GM12878 (cell line): ENCODE data around the gene IL6R.

Experiments
- CTCF ChIP-seq, 3 experiments: IDR thresholded peaks in 2 of 3; conservative IDR thresholded peaks in 1 of 3; 2 replicates each; pipeline ENCODE4 v1.5.1; 2011; ENCODE audit warnings: low read depth in 3 of 3, low read length in 3 of 3, mild to moderate bottlenecking in 3 of 3, control low read depth in 2 of 3, moderate library complexity in 2 of 3, inconsistent platforms in 1 of 3, mixed read lengths in 1 of 3; ENCODE audit not compliant: control insufficient read depth in 2 of 3, insufficient read depth in 1 of 3; ENCODE audit errors: extremely low read depth in 1 of 3
- ELK1 ChIP-seq: IDR thresholded peaks from 2 replicates; pipeline ENCODE4 v1.6.1; 2012; ENCODE audit warnings: low read depth, low read length, improper control_type of control experiment

GRCh38 chr1:154436433-154436832, 31.3 kb downstream of the IL6R start:
- TF ChIP-seq CTCF (IDR thresholded peaks at IDR 0.05 in 2 of 3, conservative IDR thresholded peaks at IDR 0.05 in 1 of 3; ENCODE audit: control insufficient read depth in 2 of 3, extremely low read depth in 1 of 3, insufficient read depth in 1 of 3, low read depth in 3 of 3, low read length in 3 of 3) (no peak), ELK1 (no peak)
